Memory B cell (primary cell): Measurements from ENCODE around the gene PROM1.

Experiments used
- ATAC-seq: fragments of 150-1000 bp; cut with Tn5 transposase; 2 replicates; pipeline ENCODE4 v1.10.0; 2021; ENCODE audit warnings: low read depth, mild to moderate bottlenecking, moderate library complexity
- DNase-seq, 2 donors: peaks; one replicate each; pipeline ENCODE4 v3.0.0; 2022; ENCODE audit warnings: low spot score in 2 of 2
- H3K27ac Mint-ChIP-seq: one replicate; pipeline ENCODE4 v1.8.0; 2022; ENCODE audit warnings: mild to moderate bottlenecking, moderate library complexity, mixed read lengths
- H3K27me3 Mint-ChIP-seq: one replicate; pipeline ENCODE4 v1.8.0; 2022; ENCODE audit warnings: mixed read lengths
- H3K36me3 Mint-ChIP-seq: one replicate; pipeline ENCODE4 v1.8.0; 2022; ENCODE audit warnings: mild to moderate bottlenecking, mixed read lengths
- H3K4me1 Mint-ChIP-seq: one replicate; pipeline ENCODE4 v1.8.0; 2022; ENCODE audit warnings: mixed read lengths
- H3K4me3 Mint-ChIP-seq: one replicate; pipeline ENCODE4 v1.8.0; 2022; ENCODE audit warnings: mild to moderate bottlenecking, moderate library complexity, mixed read lengths
- H3K9me3 Mint-ChIP-seq: one replicate; pipeline ENCODE4 v1.8.0; 2022; ENCODE audit warnings: mixed read lengths

PROM1 gene

GRCh38 chr4:15935504-15936402, 148.1 kb downstream of the PROM1 start:
- Mint-ChIP-seq H3K27me3 (peaks cover 13% of the 10 kb centered on the region), H3K36me3 (no peaks in the 10 kb centered on the region), H3K4me3 (no peak overlapping the region), H3K9me3 (no peaks in the 10 kb centered on the region), H3K4me1 (peaks cover 2% of the 10 kb centered on the region), H3K27ac (no peak overlapping the region)
- ATAC-seq (no peak), DNase-seq (no peak)

- Mint-ChIP-seq H3K27ac (no peak overlapping the region), H3K9me3 (no peaks in the 10 kb centered on the region), H3K4me3 (no peak overlapping the region), H3K27me3 (peaks cover 7% of the 10 kb centered on the region), H3K36me3 (no peaks in the 10 kb centered on the region), H3K4me1 (peaks cover 5% of the 10 kb centered on the region)
- DNase-seq = no peak
- ATAC-seq = no peak
Measured at GRCh38 chr4:15934259-15934658, 149.6 kb downstream of the PROM1 start.

- no peak for DNase-seq
- H3K9me3 Mint-ChIP-seq = no peaks in the 10 kb centered on the region
- H3K4me1 Mint-ChIP-seq = peaks cover 5% of the 10 kb centered on the region
- H3K4me3 Mint-ChIP-seq = no peak overlapping the region
- H3K27ac Mint-ChIP-seq = peak overlapping the region; percentile 14
- H3K36me3 Mint-ChIP-seq = no peaks in the 10 kb centered on the region
- no peak for ATAC-seq
- H3K27me3 Mint-ChIP-seq = peaks cover 5% of the 10 kb centered on the region
Measured at GRCh38 chr4:15931451-15932210, 152.2 kb downstream of the PROM1 start.

- ATAC-seq = peak; percentile 21
- no peak overlapping the region for H3K4me3 Mint-ChIP-seq
Measured at GRCh38 chr4:15930314-15930713, 153.5 kb downstream of the PROM1 start.

GRCh38 chr4:15929540-15929939, 154.3 kb downstream of the PROM1 start:
- DNase-seq (no peak), ATAC-seq (no peak)
- no peak overlapping the region for H3K27ac Mint-ChIP-seq
- H3K4me1 Mint-ChIP-seq = peaks cover 5% of the 10 kb centered on the region
- H3K27me3 Mint-ChIP-seq = peaks cover 2% of the 10 kb centered on the region
- no peaks in the 10 kb centered on the region for H3K9me3 Mint-ChIP-seq
- H3K36me3 Mint-ChIP-seq = no peaks in the 10 kb centered on the region
- no peak overlapping the region for H3K4me3 Mint-ChIP-seq

More at GRCh38 chr4:15930314-15930713, 153.5 kb downstream of the PROM1 start:
- Mint-ChIP-seq H3K36me3 (no peaks in the 10 kb centered on the region), H3K9me3 (no peaks in the 10 kb centered on the region), H3K27me3 (peaks cover 5% of the 10 kb centered on the region), H3K4me1 (peaks cover 5% of the 10 kb centered on the region), H3K27ac (no peak overlapping the region)
- no peak for DNase-seq

GRCh38 chr4:15928883-15929282, 154.9 kb downstream of the PROM1 start:
- H3K27me3 Mint-ChIP-seq = no peaks in the 10 kb centered on the region

GRCh38 chr4:15926486-15926885, 157.3 kb downstream of the PROM1 start:
- peaks cover 3% of the 10 kb centered on the region for H3K4me1 Mint-ChIP-seq
- ATAC-seq (no peak), DNase-seq (no peak)

More at GRCh38 chr4:15928883-15929282, 154.9 kb downstream of the PROM1 start:
- H3K9me3 Mint-ChIP-seq = no peaks in the 10 kb centered on the region
- H3K27ac Mint-ChIP-seq = no peak overlapping the region
- ATAC-seq (no peak), DNase-seq (no peak)
- H3K36me3 Mint-ChIP-seq = no peaks in the 10 kb centered on the region
- no peak overlapping the region for H3K4me3 Mint-ChIP-seq
- H3K4me1 Mint-ChIP-seq = peaks cover 5% of the 10 kb centered on the region

GRCh38 chr4:15925830-15926229, 158.0 kb downstream of the PROM1 start:
- no peak for ATAC-seq
- no peak for DNase-seq
- H3K4me1 Mint-ChIP-seq = peaks cover 3% of the 10 kb centered on the region
- no peak overlapping the region for H3K27ac Mint-ChIP-seq
- H3K9me3 Mint-ChIP-seq = no peaks in the 10 kb centered on the region
- H3K4me3 Mint-ChIP-seq = no peak overlapping the region
- no peaks in the 10 kb centered on the region for H3K36me3 Mint-ChIP-seq
- no peaks in the 10 kb centered on the region for H3K27me3 Mint-ChIP-seq

More at GRCh38 chr4:15926486-15926885, 157.3 kb downstream of the PROM1 start:
- H3K4me3 Mint-ChIP-seq = no peak overlapping the region
- H3K36me3 Mint-ChIP-seq = no peaks in the 10 kb centered on the region
- no peak overlapping the region for H3K27ac Mint-ChIP-seq
- H3K9me3 Mint-ChIP-seq = no peaks in the 10 kb centered on the region
- no peaks in the 10 kb centered on the region for H3K27me3 Mint-ChIP-seq

- Mint-ChIP-seq H3K4me3 (no peak overlapping the region), H3K9me3 (no peaks in the 10 kb centered on the region), H3K27me3 (peaks cover 5% of the 10 kb centered on the region), H3K27ac (no peak overlapping the region), H3K4me1 (no peaks in the 10 kb centered on the region), H3K36me3 (no peaks in the 10 kb centered on the region)
- ATAC-seq (no peak), DNase-seq (no peak)
Measured at GRCh38 chr4:15921592-15921932, 162.3 kb downstream of the PROM1 start.

GRCh38 chr4:15920723-15921591, 162.9 kb downstream of the PROM1 start:
- H3K36me3 Mint-ChIP-seq = no peaks in the 10 kb centered on the region
- no peak overlapping the region for H3K27ac Mint-ChIP-seq
- peaks cover 5% of the 10 kb centered on the region for H3K27me3 Mint-ChIP-seq
- no peak overlapping the region for H3K4me3 Mint-ChIP-seq
- no peak for ATAC-seq
- DNase-seq = no peak
- H3K4me1 Mint-ChIP-seq = no peaks in the 10 kb centered on the region
- H3K9me3 Mint-ChIP-seq = peaks cover 1% of the 10 kb centered on the region

- Mint-ChIP-seq H3K4me3 (no peak overlapping the region), H3K27ac (no peak overlapping the region), H3K27me3 (peaks cover 8% of the 10 kb centered on the region), H3K9me3 (peaks cover 4% of the 10 kb centered on the region), H3K36me3 (no peaks in the 10 kb centered on the region), H3K4me1 (no peaks in the 10 kb centered on the region)
- ATAC-seq (no peak), DNase-seq (no peak)
Measured at GRCh38 chr4:15918484-15919129, 165.2 kb downstream of the PROM1 start.
